GM19238 (cell line): ENCODE measurements around the gene F13A1.
A peak's percentile ranks its signal among the peaks of the same experiment; 100 is the strongest.

Source experiments
- DNase-seq: peaks from one replicate; pipeline ENCODE4 v3.0.0; 2011; ENCODE audit warnings: low spot score; ENCODE audit not compliant: insufficient read length

The F13A1 gene

GRCh38 chr6:6195080-6195479 is 125.4 kb downstream of the F13A1 start:
- DNase-seq = no peak

- DNase-seq = no peak
Observed at GRCh38 chr6:6193221-6193745, 127.2 kb downstream of the F13A1 start.

- DNase-seq = no peak
Observed at GRCh38 chr6:6191909-6192308, 128.6 kb downstream of the F13A1 start.

GRCh38 chr6:6191476-6191875 is 129.0 kb downstream of the F13A1 start:
- no peak for DNase-seq

DNA sequence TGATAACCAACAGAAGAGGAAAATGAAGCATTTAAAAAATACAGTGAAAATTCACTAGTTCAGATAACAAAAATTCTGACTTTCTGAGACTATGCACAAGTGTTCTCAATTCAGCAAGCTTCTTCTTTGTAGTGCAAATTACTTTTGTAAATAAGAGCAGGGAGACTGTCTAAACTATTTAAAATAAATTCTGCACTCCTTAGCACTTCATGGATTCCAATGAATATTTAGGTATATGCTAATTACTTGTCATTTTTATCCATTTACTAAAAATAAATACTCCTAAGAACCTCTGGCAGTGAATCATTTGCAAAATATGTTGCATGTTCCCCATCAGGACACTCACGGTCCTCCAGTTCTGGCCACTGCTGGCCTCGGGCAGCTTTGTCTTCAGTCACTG is 139.8 kb downstream of the F13A1 start:
- DNase-seq = no peak

- no peak for DNase-seq
Observed at GRCh38 chr6:6179858-6180623, 140.4 kb downstream of the F13A1 start.

GRCh38 chr6:6178795-6179194 is 141.7 kb downstream of the F13A1 start:
- no peak for DNase-seq

GRCh38 chr6:6177754-6178153 is 142.7 kb downstream of the F13A1 start:
- DNase-seq = no peak

- DNase-seq = no peak
Observed at GRCh38 chr6:6176586-6177228, 143.8 kb downstream of the F13A1 start.

DNA sequence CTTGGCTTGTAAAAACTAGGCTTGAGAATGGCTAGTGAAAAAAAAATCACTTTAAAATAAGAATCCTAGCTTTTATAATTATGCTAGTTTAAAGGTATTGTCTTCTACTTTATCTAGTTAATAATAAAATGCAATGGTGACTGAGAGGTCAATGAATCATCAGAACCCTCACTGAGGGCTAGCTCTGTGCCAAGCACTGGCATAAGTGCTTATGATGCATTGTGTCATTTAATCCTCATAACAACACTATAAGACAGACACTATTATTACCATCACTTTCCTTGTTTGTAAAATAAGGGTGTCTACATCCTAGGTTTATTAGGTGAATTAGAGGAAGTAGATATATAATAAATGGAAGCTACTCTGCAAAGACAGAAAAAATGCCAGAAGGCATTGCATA is 144.3 kb downstream of the F13A1 start:
- no peak for DNase-seq

DNA sequence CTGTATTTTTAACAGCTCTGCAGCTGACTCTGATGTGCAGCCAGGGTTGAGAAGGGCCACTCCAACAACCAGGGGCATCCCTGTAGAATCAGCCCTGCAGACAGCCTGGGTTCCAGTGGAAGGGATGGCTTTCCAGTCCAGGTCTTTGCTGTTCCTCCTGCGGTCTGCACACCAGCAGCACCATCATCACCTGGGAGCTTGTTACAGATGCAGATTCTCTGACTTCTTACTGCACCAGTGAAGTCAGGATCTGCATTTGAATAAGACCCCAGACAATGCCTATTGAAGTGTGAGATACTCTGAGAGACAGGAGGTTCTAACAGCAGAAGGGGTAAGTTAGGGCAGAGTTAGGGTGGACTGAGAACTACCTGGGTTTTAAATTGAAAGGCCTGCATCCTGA is 151.3 kb downstream of the F13A1 start:
- DNase-seq = no peak

- DNase-seq = no peak
Observed at GRCh38 chr6:6166064-6166463, 154.4 kb downstream of the F13A1 start.

- DNase-seq = no peak
Observed at GRCh38 chr6:6164367-6164766, 156.1 kb downstream of the F13A1 start.

GRCh38 chr6:6154335-6154734 is 166.1 kb downstream of the F13A1 start:
- DNase-seq = no peak

DNA sequence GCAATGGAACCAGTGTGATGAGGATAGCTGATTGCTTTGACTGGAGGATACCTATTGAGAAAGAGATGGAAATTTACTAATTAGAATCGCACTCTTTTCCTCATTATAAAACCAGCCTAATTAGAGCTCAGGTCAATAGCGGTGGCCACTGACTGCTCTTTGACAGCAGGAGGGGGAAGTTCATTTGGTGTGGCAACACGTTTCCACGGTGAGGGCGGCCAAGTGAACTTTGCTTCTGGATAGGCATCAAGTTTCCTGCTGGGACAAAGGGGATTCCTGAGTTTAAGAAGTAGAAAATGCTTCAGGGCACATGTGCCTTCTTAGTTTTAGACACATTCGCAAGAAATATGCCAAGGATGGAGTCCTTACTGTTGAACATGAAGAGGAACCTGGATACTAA is 168.4 kb downstream of the F13A1 start:
- no peak for DNase-seq

GRCh38 chr6:6148192-6148815 is 172.2 kb downstream of the F13A1 start:
- DNase-seq = no peak

DNA sequence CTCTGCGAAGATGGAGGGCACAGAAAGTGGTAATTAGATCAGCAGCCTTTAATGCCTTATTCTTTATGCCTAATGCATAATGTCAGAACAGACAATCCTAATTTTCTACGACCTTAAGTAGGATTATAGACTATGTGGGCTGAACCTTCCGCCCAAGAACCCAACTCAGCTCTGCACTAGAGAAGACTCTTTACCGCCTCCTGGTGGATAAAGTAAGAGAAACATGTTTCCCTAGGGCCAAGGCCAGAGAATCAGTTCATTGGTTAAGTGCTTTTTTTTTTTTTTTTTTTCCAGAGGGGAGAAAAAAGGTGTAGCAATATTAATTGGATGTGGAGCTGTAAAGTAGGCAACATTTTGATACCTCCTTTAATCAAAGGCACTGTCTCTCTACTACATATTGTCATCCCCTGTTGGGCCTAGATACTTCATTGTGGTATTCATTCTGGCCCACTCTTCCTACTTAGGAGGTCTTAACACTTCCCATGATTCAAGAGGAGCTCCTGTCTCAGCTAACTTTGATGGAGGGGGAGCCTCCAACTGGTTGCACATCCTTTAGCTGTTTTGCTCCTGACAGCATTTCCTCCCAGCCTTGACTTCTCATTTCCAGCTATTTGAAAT is 188.9 kb downstream of the F13A1 start:
- DNase-seq = peak; percentile 11

DNA sequence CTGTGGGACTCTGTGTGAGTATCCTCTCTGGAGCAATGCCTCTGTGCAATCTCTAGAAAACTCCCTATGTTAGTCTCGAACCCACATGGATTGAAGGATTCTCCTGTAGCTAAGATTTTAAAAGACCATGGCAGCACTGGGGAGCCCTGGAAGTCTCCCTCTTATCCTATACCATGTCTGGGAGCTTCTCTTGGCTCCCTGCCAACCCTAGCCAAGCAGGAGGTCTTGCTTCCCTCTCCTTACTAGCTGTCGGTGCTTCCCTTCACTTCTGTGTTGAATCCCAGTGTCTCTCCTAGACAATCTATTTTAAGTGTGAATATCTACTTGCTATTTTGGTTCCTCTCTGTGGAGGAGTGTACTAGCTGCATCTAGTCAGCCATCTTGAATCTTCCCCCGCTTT is 195.0 kb downstream of the F13A1 start:
- no peak for DNase-seq

- no peak for DNase-seq
Observed at GRCh38 chr6:6123803-6124202, 196.7 kb downstream of the F13A1 start.

- DNase-seq = no peak
Observed at GRCh38 chr6:6121943-6122342, 198.5 kb downstream of the F13A1 start.

GRCh38 chr6:6105472-6106036 is 214.9 kb downstream of the F13A1 start:
- DNase-seq = no peak
